Umbilical cord (tissue), 2 donors: ENCODE results near the gene COL21A1. TPM values are rescaled to one million over a fixed set of nuclear protein-coding genes. Genes with fewer than 3 reads are reported as not detected.
"Not testable (repeated sequence)": the region's sequence is repeated elsewhere in the genome, so short reads cannot be mapped to it uniquely, and the experiment has no call there.

ENCODE experiments used
- DNase-seq: peaks from one replicate; pipeline ENCODE4 v3.0.0-alpha.2; 2015; ENCODE audit warnings: low spot score
- total RNA-seq: library from RNA; depleted of rRNA; stranded (reverse); fragments of >200 nt; gene quantifications from one replicate; pipeline ENCODE4 v1.2.3, GENCODE V29; 2014; ENCODE audit warnings: low replicate concordance; ENCODE audit not compliant: insufficient read depth

The COL21A1 gene
- 147 TPM for total RNA-seq

DNA sequence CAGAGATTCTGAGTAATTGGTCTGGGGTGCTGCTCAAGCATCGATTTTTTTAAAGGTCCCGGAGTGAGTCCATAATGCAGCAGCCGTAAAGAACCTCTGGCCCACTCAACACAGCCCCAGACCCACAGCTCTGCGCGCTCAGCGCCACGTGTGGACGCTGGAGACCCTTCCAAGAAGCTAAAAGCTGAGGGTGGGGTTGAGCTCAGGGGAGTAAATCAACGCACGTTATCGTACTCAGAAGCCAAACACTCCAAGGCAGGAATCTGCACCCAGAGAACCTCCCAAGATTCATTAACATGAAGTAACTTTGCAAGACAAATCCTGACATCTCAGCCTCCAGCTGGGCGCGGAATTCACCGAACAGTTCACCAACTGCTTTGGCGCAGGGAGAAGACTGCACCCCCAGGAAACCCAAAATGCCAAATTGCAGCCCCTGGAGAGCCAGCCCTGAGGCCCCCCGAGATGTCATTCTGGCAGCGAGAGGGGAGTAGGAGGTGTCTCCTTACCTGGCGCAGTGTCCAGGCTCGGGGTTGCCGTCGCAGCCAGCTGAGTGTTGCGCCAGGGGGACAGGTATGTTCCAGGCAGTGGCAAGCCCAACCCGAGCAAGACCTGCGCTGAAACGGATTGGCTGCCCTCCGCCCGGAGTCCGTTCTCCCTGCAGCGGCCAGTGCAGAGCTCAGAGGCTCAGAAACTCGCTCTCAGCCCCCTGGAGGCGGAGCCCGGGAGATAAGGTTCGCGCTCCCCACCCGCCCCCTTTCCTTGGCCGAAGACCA is at the start of gene COL21A1:
COL21A1 (minus strand) TSS at position 700 of the 773 bp plus-strand sequence. CDS start 64,962 bp downstream, outside the sequence.
- DNase-seq, result peak; percentile 87

DNA sequence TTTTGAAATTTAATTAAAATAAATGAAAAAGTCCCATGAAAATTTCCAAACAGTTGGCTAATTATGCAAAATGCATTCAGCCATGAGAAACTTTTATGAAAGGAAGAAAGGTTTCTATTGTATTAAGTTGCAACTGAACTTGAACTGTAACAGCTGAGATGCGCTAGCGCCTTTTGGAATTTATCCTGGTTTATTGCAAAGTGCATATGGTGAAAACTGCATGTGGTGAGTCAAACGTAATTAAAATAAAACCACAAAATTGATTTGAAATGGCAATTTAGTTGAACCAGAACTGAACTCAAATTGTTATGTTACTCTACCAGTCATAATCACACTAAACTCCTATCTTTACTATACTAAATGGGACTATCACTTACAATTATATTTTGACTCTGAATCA is 46.4 kb upstream of the COL21A1 start:
- DNase-seq, result no peak

DNA sequence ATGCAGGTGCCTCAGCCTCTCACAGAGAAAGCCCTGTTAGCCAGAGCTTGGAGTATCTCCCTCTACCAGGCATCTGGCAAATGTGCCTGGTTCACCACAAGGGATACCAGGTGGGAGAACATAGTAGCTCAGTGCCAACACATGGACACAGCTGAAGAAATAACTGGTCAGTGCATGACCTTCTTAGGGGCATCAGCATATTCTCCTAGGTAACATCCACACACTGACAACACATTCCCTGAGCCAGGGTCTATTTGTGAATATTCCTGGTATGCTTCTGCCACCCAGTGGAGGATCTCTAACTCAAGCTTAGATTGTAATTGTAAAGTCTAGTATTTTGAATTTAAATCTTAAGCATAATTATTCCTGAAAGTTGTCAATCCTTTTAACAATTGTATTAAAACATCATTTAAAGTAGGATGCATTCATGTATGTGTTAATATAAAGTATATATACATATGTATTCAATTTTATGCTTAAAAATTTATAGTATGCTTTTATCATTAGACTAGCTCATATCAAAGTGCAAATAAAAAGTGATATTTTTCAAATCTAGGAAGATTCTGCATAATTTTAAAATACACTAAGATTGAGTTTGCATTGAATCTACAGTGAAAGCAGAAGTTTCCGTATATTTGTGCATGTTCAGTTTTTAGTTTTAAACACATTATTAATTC is 45.3 kb upstream of the COL21A1 start:
- DNase-seq, result peak; percentile 75

DNA sequence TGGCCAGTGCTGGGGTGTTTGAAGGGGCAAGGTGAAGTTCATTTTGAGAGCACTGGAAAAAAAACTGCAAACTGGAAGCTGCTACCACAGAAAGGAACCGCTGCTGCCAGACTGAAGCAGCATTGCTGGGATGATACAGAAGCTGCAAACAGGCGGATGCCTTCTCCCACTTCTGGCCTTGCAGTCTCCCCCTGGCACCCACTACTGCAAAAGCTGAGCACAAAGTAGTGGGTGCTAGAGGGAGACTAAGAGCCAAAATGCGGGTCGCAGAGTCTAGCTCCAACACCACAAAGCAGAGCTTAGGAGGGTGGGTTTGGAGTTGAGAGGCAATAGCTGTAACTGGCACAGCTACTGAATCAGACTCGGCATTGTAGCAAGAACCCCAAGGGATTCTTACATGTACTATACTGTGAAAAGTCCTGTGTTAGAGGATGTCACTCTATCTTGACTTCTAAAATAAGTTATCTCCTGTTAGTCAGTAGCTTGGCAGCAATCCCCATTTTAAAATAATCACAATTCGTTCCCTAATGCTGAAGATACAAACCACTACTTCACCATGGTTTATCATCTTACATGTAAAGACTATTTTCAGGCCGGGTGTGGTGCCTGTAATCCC is 44.0 kb upstream of the COL21A1 start:
- DNase-seq, result peak; percentile 36

DNA sequence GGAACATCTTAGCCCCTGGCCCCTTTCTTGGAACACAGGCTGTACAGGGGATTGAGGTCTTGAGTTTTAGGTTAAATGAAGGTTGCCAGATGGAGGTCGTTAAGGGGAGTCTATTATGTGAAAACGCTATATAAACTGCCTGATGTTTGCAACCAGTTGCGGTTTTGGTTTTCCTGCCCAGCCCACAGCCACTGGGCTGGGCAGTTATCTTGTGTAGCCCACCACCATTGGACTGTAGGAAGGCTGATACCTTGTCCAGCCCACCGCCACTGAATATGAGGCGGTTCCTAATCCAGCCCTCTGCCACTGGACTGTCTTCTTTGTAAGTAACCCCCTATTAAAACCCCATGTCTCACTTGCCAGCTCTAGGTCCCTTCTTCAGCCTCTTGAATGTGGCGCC is 42.3 kb upstream of the COL21A1 start:
- no peak for DNase-seq

DNA sequence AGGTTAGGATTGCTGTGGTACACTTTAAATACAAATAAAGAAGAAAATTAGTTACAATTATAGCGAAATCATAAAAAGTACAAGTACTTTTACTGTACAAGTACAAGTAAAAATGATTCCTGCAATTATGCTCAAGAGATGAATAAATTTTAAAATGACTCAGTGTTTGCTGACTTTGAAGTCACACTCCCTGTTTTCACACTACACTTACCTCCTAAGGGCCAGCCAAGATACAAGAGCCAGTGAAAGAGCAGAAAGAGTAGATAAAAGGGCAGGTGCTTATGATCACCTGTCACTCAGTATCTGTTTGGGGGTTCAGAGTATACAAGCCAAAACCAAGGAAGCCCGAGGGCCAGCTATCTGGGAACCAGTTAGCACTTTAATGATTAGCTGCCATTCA is 41.0 kb upstream of the COL21A1 start:
- DNase-seq, result no peak

DNA sequence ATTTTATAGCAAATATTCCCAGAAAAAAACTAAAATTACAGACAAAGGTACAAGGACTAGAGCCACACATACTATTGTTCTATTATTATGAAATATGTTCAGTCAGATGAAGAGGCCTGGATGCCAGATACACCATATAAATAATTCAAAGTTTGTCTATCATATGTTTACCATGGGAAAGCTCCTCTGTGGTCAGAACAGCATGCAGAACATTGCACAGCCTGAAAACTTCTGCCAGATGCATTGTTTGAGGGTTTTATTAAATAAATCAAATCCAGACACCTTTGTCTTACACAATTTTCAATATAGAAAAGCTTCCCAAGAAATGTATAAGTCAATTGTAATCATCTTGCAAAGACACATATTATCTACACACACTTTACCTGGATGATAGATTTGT is 35.0 kb upstream of the COL21A1 start:
- DNase-seq, result no peak

DNA sequence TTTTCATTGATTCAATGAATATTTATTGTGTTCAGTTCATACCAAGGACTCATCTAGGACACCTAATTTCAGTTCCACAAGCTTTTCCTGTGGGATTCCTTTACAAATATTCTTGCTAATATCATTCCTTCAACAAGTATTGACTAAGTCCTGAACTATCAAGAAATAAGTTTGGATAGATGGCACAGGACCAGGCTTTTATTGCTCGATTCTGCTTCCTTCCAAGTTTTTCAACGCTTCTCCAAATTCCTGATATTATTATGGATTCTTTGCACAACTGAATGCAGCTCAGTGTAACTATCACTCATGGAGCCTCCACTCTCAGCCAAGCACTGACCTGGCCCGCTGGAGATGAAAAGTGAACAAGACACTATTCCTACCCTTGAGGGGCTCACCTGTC is 32.7 kb upstream of the COL21A1 start:
- DNase-seq, result no peak

DNA sequence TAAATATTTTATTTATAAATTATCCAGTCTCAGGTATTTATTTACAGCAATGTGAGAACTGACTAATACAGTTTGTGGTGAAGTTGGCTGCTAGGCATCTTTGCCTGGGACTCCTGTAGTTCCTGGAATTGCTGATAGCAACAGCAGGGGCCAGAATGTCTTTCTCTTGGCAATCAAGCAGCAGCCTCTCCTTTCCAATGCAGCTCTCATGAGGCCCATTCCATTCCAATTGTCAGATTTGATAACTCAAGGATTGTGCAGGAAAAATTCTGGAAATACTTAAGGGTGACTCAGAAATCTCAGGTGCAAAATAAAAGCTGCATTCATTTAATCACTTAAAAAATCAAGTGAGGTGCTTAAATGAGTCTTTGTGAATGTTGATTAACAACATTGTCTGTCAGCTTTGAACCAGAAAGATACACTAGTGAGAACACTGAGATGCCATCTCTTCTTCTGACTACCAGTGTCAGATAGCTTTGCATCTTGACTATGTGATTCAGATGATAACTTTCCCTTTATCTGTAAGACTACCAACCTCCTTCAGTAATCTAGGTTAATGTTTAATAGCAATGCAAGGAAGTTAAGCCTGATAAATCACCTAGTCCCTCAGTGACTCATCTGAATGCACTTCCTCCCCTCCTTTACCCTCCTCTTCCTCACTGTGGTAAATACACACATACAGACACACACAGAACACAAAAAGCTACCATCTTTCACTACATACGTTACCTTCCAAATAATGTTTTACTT is 32.1 kb upstream of the COL21A1 start:
- no peak for DNase-seq

DNA sequence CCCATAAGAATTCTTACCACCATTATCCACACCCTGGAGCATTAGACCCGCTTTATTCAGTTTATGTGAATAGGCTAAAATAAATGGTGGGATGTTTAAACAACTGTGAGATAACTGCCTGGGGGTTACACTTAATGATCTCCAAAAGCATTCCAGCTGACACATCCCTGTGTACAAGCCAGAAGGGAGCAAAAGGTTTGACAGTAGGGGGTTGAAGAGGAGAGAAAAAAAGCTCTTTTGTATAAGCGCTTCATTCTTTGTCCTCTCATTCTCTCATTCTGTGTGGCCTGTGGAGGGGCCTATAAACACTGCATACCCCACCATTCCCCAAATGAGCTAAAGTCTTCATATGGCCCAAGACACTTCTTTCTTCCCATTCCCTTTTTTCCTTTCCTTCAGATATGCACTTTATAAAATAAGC is 30.8 kb upstream of the COL21A1 start:
- DNase-seq, result no peak

DNA sequence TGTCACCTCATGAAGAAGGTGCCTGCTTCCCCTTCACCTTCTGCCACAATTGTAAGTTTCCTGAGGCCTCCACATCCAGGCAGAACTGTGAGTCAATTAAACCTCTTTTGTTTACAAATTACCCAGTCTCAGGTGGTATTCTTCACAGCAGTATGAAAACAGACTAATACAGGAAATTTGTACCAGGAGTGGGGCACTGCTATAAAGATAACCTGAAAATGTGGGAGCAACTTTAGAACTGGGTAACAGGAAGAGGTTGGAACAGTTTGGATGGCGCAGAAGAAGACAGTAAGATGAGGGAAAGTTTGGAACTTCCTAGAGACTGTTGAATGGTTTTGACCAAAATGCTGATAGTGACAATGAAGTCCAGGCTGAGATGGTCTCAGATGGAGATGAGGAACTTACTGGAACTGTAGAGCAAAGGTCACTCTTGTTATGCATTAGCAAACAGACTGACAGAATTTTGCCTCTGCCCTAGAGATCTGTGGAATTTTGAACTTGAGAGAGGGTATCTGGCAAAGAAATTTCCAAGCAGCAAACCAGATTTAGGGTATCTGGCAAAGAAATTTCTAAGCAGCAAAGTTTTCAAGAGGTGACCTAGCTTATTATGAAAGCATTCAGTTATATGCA is 23.5 kb upstream of the COL21A1 start:
- DNase-seq, result no peak

DNA sequence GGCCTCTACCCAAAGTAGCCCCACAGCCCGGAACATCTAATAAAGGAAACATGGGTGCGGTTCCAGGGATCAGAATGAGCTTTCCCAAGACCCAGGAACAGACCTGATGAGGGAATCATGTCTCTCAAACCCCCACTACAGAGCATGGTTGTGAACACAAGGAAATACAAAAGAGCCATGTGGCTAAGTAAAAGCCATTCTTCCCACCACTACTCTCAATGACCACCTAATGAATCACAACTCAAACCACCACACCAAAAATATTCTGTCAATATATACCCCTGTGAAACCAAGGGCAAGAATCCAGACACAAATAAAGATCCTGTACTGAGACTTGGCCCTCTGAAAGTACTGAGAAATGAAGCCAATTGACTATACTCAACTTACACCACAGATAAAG is 20.9 kb upstream of the COL21A1 start:
- no peak for DNase-seq

DNA sequence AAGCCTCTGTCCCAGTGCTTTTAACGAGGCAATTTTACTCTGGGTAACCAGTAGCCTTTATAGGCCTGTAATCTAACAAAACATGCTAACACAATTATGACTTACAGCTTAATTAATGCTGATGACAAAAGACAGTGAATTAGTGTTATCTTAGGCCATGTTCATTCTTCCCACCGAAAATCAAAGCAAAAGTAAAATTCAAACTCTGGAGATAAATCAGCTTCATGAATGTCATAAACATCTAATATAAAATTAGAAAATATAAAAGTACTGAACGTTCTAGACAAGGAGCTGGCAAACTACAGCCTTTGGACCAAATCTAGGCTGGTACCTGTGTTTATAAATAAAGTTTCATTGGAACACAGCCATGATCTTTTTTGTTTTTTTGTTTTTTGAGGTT is 18.6 kb upstream of the COL21A1 start:
- DNase-seq, result no peak

DNA sequence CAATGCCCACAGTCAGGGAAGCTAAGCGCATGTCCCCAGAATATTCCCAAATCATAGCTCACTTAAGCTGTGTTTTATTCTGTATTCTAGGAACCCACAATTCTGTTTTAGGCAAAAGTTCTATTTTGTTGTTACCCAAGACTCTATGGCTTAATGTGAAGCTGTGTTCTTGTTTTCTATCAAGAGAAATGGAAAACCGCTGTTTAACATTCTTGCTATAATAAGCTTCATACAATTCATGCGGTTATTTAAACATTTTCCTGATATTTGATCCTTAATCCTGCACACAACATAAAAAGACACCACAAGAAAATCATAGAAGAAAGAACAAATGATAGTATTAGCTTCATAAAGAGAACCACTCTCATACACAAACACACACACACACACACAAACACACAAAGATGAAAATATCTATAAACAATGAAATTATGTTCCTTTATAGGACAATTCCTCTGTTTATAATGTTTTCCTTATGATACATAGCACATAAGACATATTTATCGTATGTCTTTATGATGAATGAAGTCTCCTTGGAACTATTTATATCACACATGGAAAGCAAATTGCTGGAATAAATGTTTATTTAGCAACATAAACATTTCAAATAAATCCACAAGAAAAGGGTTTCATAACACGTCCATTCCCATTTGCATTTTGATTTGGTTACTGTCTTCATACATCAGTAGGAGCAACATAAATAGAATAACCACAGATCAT is 16.4 kb upstream of the COL21A1 start:
- no peak for DNase-seq

DNA sequence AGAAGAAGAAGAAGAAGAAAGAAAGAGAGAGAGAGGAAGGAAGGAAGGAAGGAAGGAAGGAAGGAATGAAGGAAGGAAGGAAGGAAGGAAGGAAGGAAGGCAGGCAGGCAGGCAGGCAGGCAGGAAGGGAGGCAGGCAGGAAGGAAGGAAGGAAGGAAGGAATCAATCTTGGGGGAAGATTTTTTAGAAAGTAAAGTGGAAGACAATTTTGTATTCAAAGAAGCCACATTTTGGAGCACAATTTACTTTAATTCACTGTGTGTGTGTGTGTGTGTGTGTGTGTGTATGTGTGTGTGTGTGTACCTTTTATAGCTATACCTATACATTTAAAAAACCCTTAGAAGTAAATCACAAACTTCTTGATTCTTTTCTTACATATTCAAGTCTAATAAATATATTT is 13.2 kb upstream of the COL21A1 start:
- not testable (repeated sequence) for DNase-seq

DNA sequence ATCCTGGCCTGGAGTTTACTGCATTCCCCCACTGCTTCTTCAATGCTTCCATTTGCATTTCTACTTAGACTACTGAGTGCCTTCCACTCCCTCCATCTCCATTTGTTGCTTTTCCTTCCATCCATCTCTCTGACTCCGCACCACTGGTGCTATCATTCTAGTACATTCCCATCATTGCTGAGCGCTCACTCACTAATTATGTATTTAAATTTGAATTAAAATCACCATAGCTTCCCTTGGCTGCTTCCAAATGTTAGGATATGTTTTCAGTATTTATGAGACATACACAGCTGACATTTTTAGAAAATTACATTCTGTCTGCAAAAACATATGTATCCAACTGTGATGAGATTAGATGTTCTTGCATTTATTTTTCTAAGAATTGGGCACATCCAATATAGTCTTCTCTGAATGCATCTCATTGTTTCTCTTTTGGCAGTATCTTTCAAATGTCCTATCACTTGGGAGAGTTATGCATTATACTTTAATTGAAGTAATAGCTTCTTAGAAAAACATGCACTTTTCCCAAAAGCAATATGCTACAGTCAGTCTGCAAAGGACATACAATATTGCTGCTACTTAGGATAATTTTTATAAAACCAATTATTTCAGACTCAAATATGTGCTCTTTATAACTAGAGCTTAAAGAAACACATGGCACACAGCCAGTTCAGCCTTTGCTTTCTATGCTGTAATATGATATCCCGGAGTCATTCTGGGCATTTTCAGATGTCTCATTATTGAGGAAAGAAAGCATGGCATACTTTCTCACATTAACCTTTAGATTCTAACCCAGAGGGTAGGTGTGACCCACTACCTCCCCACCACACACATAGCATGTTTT is 12.1 kb upstream of the COL21A1 start:
- DNase-seq, result peak; percentile 78

DNA sequence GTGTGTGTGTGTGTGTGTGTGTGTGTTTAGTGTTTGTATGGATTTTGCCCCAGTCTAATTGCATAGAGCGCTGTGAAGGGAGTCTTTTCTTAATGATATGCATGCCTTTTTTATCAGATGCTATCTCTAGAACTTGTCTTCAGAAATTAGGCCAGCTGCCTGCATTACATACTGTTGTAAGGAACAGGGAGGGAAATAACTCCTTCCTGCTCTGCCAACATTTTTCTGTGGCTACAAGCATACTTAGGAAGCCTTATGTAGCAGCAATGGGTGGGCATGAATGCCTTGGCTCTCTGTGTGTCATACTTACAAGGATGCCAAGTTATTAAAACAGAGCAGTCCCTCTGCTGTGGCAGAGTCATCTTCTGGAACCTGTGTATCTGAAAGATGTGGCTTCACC is 8.0 kb upstream of the COL21A1 start:
- DNase-seq, result peak; percentile 52

DNA sequence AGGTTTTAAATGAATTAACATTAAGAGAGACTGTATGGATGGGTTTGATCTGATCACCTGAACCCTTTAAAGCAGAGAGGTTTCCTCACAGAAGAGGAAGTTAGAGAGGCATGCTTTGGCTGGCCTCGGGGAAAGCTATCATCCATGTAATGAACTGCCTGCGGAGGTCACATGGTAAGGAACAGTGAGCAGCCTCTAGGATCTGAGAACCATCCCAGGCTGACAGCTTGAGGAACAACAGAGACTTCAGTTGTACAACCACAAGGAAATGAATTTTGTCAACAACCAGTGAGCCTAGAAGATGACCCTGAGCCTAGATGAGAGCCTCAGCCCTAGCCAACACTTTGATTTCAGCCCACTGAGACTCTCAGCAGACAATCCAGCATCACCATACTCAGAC is 2.9 kb upstream of the COL21A1 start:
- DNase-seq, result peak; percentile 47

DNA sequence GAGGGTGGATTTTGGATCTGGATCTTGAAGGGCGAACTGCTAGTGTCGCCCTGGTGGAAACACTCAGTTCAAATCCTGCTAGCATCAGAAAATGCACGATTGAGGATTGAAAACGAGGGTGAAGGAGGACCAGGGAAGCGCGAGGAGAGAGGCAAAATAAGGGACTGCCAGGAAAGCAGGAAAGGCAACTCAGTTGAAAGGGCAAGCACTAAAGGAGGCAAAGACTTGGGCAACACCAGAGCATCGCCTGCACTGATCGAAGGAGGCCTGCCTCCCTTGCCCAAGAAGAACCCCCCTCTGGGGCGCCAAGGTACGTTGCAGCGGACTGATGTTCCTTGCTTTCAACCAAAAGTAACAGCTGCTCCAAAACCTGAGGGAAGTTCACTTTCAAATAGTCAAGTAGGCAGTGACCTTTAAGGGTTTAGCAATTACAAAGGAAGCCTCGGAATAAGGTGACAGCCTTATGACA is 308 bp upstream of the COL21A1 start:
- DNase-seq, result no peak

DNA sequence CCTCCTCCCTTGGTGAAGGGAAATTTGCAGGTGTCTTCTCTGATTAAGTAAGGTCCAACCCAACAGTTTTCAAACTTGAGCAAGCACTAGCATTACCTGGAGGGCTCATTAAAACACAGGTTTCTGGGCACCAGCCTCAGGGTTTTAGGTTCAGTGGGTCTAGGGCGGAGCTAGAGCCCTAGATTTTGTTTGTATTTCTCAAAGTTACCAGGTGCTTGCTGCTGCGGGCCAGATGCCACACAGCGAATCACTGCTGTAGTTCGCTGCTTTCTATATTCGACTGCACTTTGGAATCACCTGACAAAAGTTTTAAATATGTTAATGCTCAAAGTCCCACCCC is 869 bp downstream of the COL21A1 start:
- peak; percentile 22 for DNase-seq
